ENCODE measurements around the gene TSKS.

GRCh38 chr19:49696865-49697264 is 66.2 kb downstream of the TSKS start:
- TF ChIP-seq POLR2A (IDR thresholded peaks at IDR 0.05), result no peak
- TF ChIP-seq CTCF (IDR thresholded peaks at IDR 0.05), result no peak
